KMS-11 (cell line): ENCODE data around the gene CORO2A.

Source experiments
- H2AFZ ChIP-seq: fragments of 200-600 bp; sonication (generic); 2 replicates; pipeline ENCODE4 v1.6.1; 2016; ENCODE audit warnings: antibody characterized with exemption, mixed run types, low read depth
- H3K27ac ChIP-seq: fragments of 200-600 bp; sonication (generic); 2 replicates; pipeline ENCODE4 v1.6.1; 2016; ENCODE audit warnings: mild to moderate bottlenecking, mixed run types
- H3K27me3 ChIP-seq: fragments of 200-600 bp; sonication (generic); 2 replicates; pipeline ENCODE4 v1.6.1; 2017; ENCODE audit warnings: mild to moderate bottlenecking, low read depth, mixed run types, moderate library complexity; ENCODE audit not compliant: insufficient read depth
- H3K36me3 ChIP-seq: fragments of 200-600 bp; sonication (generic); 2 replicates; pipeline ENCODE4 v1.6.1; 2017; ENCODE audit warnings: mild to moderate bottlenecking, mixed run types; ENCODE audit not compliant: insufficient read depth
- H3K4me1 ChIP-seq: fragments of 200-600 bp; sonication (generic); 2 replicates; pipeline ENCODE4 v1.6.1; 2016; ENCODE audit warnings: mild to moderate bottlenecking, low read depth, mixed run types; ENCODE audit not compliant: poor library complexity, severe bottlenecking
- H3K4me2 ChIP-seq: fragments of 200-600 bp; sonication (generic); 2 replicates; pipeline ENCODE4 v1.7.0; 2016; ENCODE audit warnings: mild to moderate bottlenecking, mixed run types
- H3K4me3 ChIP-seq: fragments of 200-600 bp; sonication (generic); IDR thresholded peaks from 2 replicates; pipeline ENCODE4 v1.6.1; 2017; ENCODE audit warnings: low read depth, low read length, mixed read lengths; ENCODE audit not compliant: insufficient read depth
- H3K79me2 ChIP-seq: fragments of 200-600 bp; sonication (generic); 2 replicates; pipeline ENCODE4 v1.6.1; 2016; ENCODE audit warnings: low read depth, mixed run types; ENCODE audit not compliant: insufficient read depth
- H3K9ac ChIP-seq: fragments of 200-600 bp; sonication (generic); 2 replicates; pipeline ENCODE4 v1.6.1; 2016; ENCODE audit warnings: mild to moderate bottlenecking, mixed run types
- H4K20me1 ChIP-seq: fragments of 200-600 bp; sonication (generic); 2 replicates; pipeline ENCODE4 v1.6.1; 2016; ENCODE audit warnings: mild to moderate bottlenecking, mixed run types; ENCODE audit not compliant: insufficient read depth
- TF ChIP-seq, protein P1 (sequence below): fragments of 200-600 bp; sonication (generic); conservative IDR thresholded peaks from 2 replicates; pipeline ENCODE4 v1.6.1; 2017; ENCODE audit warnings: low read depth, mild to moderate bottlenecking, antibody characterized with exemption, low read length, moderate library complexity, mixed read lengths

The CORO2A gene

DNA sequence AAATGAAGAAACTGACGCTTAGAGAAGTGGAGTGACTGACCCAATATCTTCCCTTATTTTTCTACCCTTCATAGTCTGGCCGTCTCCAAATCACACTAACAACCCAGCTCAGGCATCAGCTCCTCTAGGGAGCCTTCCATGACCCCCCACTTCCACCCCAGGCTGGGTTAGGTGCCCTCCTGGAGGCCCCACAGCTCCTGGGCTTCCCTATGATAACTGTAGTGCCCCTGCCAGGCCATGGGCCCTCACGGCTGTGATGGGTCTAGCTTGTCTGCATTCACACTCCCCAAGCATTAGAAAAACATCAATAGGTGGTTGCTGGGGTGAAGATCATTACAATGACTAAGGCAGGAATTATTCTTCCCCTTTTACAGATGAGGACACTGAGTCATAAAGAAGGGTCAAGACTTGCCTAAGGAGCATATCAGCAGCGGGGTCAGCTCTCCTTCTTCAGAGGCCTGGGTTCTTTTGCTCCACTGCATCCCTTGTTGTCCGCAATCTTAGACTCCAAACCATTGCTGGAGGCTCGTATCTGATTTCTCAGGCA lies 7.3 kb downstream of the CORO2A start:
- Histone ChIP-seq H3K79me2 (no peaks in the 10 kb centered on the region), H3K4me3 (no peak overlapping the region), H3K27ac (no peak overlapping the region), H3K36me3 (no peaks in the 10 kb centered on the region), H3K4me2 (no peak overlapping the region), H2AFZ (no peak overlapping the region), H3K4me1 (no peaks in the 10 kb centered on the region), H4K20me1 (no peaks in the 10 kb centered on the region), H3K27me3 (no peaks in the 10 kb centered on the region), H3K9ac (no peak overlapping the region)
- TF ChIP-seq, protein P1, sequence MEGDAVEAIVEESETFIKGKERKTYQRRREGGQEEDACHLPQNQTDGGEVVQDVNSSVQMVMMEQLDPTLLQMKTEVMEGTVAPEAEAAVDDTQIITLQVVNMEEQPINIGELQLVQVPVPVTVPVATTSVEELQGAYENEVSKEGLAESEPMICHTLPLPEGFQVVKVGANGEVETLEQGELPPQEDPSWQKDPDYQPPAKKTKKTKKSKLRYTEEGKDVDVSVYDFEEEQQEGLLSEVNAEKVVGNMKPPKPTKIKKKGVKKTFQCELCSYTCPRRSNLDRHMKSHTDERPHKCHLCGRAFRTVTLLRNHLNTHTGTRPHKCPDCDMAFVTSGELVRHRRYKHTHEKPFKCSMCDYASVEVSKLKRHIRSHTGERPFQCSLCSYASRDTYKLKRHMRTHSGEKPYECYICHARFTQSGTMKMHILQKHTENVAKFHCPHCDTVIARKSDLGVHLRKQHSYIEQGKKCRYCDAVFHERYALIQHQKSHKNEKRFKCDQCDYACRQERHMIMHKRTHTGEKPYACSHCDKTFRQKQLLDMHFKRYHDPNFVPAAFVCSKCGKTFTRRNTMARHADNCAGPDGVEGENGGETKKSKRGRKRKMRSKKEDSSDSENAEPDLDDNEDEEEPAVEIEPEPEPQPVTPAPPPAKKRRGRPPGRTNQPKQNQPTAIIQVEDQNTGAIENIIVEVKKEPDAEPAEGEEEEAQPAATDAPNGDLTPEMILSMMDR: no peak

DNA sequence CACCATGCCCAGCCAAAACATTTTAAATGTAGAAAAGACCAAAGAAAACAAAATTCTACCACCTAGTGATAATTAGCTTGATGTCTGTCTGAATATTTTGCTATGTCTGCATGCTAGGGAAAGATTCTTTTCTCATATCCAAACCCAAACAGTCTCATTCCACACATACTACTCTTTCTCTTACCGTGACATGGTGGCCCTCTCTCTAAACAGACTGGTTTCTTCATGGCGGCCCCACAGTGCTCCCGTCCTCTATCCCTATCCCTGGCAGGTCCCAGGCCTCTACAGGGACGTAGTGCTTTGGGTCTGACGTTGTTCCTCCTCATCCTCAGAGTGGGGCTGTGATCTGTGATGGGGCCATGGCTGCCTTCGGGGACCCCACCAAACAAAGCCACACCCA lies 8.1 kb downstream of the CORO2A start:
- Histone ChIP-seq H4K20me1 (no peaks in the 10 kb centered on the region), H3K9ac (no peak overlapping the region), H3K4me2 (no peak overlapping the region), H3K4me1 (no peaks in the 10 kb centered on the region), H2AFZ (no peak overlapping the region), H3K36me3 (no peaks in the 10 kb centered on the region), H3K4me3 (no peak overlapping the region), H3K27me3 (no peaks in the 10 kb centered on the region), H3K79me2 (no peaks in the 10 kb centered on the region), H3K27ac (no peak overlapping the region)
- TF ChIP-seq, protein P1: no peak

DNA sequence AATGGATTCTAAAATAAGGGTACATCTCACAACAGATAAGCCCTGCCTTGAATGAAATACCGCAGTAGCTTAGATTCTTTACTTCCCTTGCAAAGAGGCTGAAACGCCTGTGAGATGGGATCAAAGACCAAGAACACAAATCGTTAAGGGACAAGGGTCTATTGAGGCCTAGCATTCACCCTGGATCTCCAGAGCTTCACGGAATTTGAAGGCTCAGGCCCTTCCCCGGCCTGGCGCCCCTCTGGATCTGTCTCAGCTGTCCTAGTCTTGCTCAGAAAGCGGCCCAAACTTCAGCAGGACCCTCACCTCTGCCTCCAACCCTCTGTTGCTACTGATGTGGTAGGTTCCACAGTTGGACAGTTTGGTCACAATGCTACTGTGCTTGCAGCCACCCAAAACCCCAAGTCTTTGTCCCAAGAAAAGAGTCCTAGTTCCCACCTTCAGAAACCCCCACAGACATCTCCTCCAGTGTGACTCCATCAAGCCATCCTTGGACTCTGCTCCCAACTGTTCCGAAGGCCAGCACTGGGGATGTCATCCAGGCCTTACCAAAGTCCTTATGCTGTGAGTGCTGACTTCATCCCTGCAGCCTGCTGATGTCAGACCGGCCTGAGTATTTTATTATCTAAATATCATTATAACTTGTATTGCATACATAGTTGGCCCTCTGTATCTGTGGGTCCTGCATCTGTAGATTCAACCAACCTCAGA lies 9.4 kb downstream of the CORO2A start:
- Histone ChIP-seq H3K4me1 (no peaks in the 10 kb centered on the region), H3K27ac (no peak overlapping the region), H3K36me3 (no peaks in the 10 kb centered on the region), H3K27me3 (no peaks in the 10 kb centered on the region), H3K79me2 (no peaks in the 10 kb centered on the region), H2AFZ (no peak overlapping the region), H3K4me3 (no peak overlapping the region), H3K9ac (no peak overlapping the region), H4K20me1 (no peaks in the 10 kb centered on the region), H3K4me2 (no peak overlapping the region)
- TF ChIP-seq, protein P1: no peak

DNA sequence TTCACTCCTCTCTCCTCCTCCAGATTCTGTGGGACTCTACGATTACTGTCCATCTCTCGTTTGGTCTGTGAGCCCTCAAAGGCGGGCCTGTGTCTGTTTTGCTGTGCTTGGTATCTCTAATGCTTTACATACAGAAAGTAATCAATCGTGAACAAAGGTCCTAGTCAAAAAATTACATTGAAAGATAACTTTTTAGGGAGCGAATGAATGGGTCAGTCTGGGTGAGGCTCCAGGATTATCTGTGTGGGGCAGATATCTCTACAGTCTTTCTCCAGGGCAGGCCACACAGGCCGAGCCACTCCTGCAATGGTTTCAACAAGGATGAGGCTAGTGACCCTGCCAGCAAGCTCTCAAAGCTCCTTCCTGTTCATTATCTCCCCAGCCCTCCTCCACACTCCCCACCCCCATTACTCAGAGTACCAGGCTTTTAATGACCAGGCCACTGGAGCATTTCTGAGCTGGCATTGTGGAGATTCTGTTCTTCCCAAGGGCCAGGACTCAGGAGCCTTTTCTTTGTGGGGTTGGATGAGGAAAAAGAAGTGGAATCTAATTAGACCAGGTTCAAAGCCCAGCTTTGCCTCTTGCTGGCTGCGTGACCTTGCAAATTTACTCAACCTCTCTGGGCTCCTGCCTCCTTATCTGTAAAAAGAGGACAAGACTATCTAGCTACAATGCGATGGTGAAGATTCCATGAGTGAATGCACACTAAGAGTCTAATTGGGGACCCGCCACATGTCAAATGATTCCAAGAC lies 10.2 kb downstream of the CORO2A start:
- Histone ChIP-seq H3K79me2 (no peaks in the 10 kb centered on the region), H3K4me2 (no peak overlapping the region), H3K4me3 (no peak overlapping the region), H3K4me1 (no peaks in the 10 kb centered on the region), H3K27ac (no peak overlapping the region), H3K27me3 (no peaks in the 10 kb centered on the region), H2AFZ (no peak overlapping the region), H3K9ac (no peak overlapping the region), H3K36me3 (no peaks in the 10 kb centered on the region), H4K20me1 (no peaks in the 10 kb centered on the region)
- TF ChIP-seq, protein P1: no peak
